ENCODE data around the gene PCDHGA7.
"Not testable (repeated sequence)": the region's sequence is repeated elsewhere in the genome, so short reads cannot be mapped to it uniquely, and the experiment has no call there.

Gene PCDHGA7

GRCh38 chr5:141411575-141411974 is 29.0 kb downstream of the PCDHGA7 start:
- ChIA-PET POLR2A (no interaction called here), CTCF (interaction anchor here (1.2 to 7.4 kb wide), 4 partner anchors 112 to 147 kb away, joined by 3 to 77 read pairs (median 22); no protein-coding TSS in a partner anchor)
- Histone ChIP-seq H3K36me3 (ENCODE audit: control insufficient read depth in 4 of 4, insufficient read depth in 4 of 4, low read length in 3 of 4) (peaks cover 0 to 4% (median 0%) of the 10 kb centered on the region in 4 experiments), H3K4me3 (ENCODE audit: control insufficient read depth in 1 of 7, extremely low read depth in 1 of 7, insufficient read depth in 4 of 7, low read depth in 2 of 7, low read length in 6 of 7) (no peak overlapping the region), H3K27ac (ENCODE audit: insufficient read depth in 1 of 2, low read depth in 1 of 2, low read length in 2 of 2, poor library complexity in 1 of 2, severe bottlenecking in 2 of 2) (no peak overlapping the region), H3K4me1 (ENCODE audit: control extremely low read depth in 1 of 4, control insufficient read depth in 4 of 4, insufficient read depth in 4 of 4, low read length in 3 of 4) (peaks cover 0 to 12% (median 9%) of the 10 kb centered on the region in 4 experiments), H3K27me3 (replicated peaks in 2 of 5; ENCODE audit: control insufficient read depth in 4 of 5, insufficient read depth in 5 of 5, low read length in 4 of 5) (peaks cover 28 to 89% (median 48%) of the 10 kb centered on the region in 5 experiments), H3K9me3 (ENCODE audit: control extremely low read depth in 1 of 5, control insufficient read depth in 4 of 5, insufficient read depth in 2 of 5, low read depth in 1 of 5, low read length in 4 of 5) (peaks cover 7 to 47% (median 34%) of the 10 kb centered on the region in 5 experiments)
- DNase-seq, result no peak
- 92% methylated on average over 2 of the region's 3 CpGs for WGBS (ENCODE audit: insufficient coverage)

- peak; percentile 64 to 87 (median 87) for DNase-seq
- Histone ChIP-seq H3K27ac (ENCODE audit: insufficient read depth in 1 of 2, low read depth in 1 of 2, low read length in 2 of 2, poor library complexity in 1 of 2, severe bottlenecking in 2 of 2) (no peak within 1 kb of the TSS), H3K27me3 (replicated peaks in 2 of 5; ENCODE audit: control insufficient read depth in 4 of 5, insufficient read depth in 5 of 5, low read length in 4 of 5) (peaks cover 24 to 85% (median 38%) of the 10 kb centered on the region in 5 experiments), H3K4me3 (ENCODE audit: control insufficient read depth in 1 of 7, extremely low read depth in 1 of 7, insufficient read depth in 4 of 7, low read depth in 2 of 7, low read length in 6 of 7) (peak within 1 kb of the TSS; percentile 27 to 84 (median 68)), H3K9me3 (ENCODE audit: control extremely low read depth in 1 of 5, control insufficient read depth in 4 of 5, insufficient read depth in 2 of 5, low read depth in 1 of 5, low read length in 4 of 5) (peaks cover 5 to 41% (median 32%) of the 10 kb centered on the region in 5 experiments), H3K36me3 (ENCODE audit: control insufficient read depth in 4 of 4, insufficient read depth in 4 of 4, low read length in 3 of 4) (peaks cover 0 to 4% (median 0%) of the 10 kb centered on the region in 4 experiments), H3K4me1 (ENCODE audit: control extremely low read depth in 1 of 4, control insufficient read depth in 4 of 4, insufficient read depth in 4 of 4, low read length in 3 of 4) (peaks cover 0 to 15% (median 10%) of the 10 kb centered on the region in 4 experiments)
- CTCF ChIA-PET, result interaction anchor here (0.6 to 7.4 kb wide), 26 partner anchors 8 to 154 kb away, joined by 3 to 77 read pairs (median 4); partner anchors contain the start of genes PCDHGA11, PCDHGA12, PCDHGA2 and PCDHGB3
- 12% methylated on average over 19 of the region's 31 CpGs for WGBS (ENCODE audit: insufficient coverage)
- POLR2A ChIA-PET, result no interaction called here
These were observed 30.5 kb downstream of the PCDHGA7 start, which contains the start of gene PCDHGA10 for GRCh38 chr5:141412854-141413539. PCDHGA10 (plus strand) TSS chr5:141412987; CDS start chr5:141413176, 189 bp downstream.

- H3K4me3 ChIP-seq (ENCODE audit: control insufficient read depth in 1 of 7, extremely low read depth in 1 of 7, insufficient read depth in 4 of 7, low read depth in 2 of 7, low read length in 6 of 7), result peak overlapping the region in 6 of 7 experiments; percentile 43 to 84 (median 62)
- peaks cover 0 to 15% (median 10%) of the 10 kb centered on the region in 4 experiments for H3K4me1 ChIP-seq (ENCODE audit: control extremely low read depth in 1 of 4, control insufficient read depth in 4 of 4, insufficient read depth in 4 of 4, low read length in 3 of 4)
- WGBS (ENCODE audit: insufficient coverage), result 15% methylated on average over 22 of the region's 25 CpGs
- no peak overlapping the region for H3K27ac ChIP-seq (ENCODE audit: insufficient read depth in 1 of 2, low read depth in 1 of 2, low read length in 2 of 2, poor library complexity in 1 of 2, severe bottlenecking in 2 of 2)
- POLR2A ChIA-PET, result no interaction called here
- H3K27me3 ChIP-seq (replicated peaks in 2 of 5; ENCODE audit: control insufficient read depth in 4 of 5, insufficient read depth in 5 of 5, low read length in 4 of 5), result peaks cover 27 to 85% (median 34%) of the 10 kb centered on the region in 5 experiments
- no peak for DNase-seq
- H3K36me3 ChIP-seq (ENCODE audit: control insufficient read depth in 4 of 4, insufficient read depth in 4 of 4, low read length in 3 of 4), result peaks cover 0 to 4% (median 0%) of the 10 kb centered on the region in 4 experiments
- CTCF ChIA-PET, result interaction anchor here (0.9 to 7.4 kb wide), 24 partner anchors 7 to 153 kb away, joined by 3 to 77 read pairs (median 5); partner anchors contain the start of genes PCDHGA11, PCDHGA12, PCDHGB3 and PCDHGB4
- H3K9me3 ChIP-seq (ENCODE audit: control extremely low read depth in 1 of 5, control insufficient read depth in 4 of 5, insufficient read depth in 2 of 5, low read depth in 1 of 5, low read length in 4 of 5), result peaks cover 5 to 40% (median 31%) of the 10 kb centered on the region in 5 experiments
These were observed 31.1 kb downstream of the PCDHGA7 start for GRCh38 chr5:141413540-141414069.

GRCh38 chr5:141414548-141415274 is 32.2 kb downstream of the PCDHGA7 start:
- Histone ChIP-seq H3K9me3 (ENCODE audit: control extremely low read depth in 1 of 5, control insufficient read depth in 4 of 5, insufficient read depth in 2 of 5, low read depth in 1 of 5, low read length in 4 of 5) (peaks cover 1 to 40% (median 31%) of the 10 kb centered on the region in 5 experiments), H3K4me3 (ENCODE audit: control insufficient read depth in 1 of 7, extremely low read depth in 1 of 7, insufficient read depth in 4 of 7, low read depth in 2 of 7, low read length in 6 of 7) (peak overlapping the region in 1 of 7 experiments; percentile 3), H3K27me3 (replicated peaks in 2 of 5; ENCODE audit: control insufficient read depth in 4 of 5, insufficient read depth in 5 of 5, low read length in 4 of 5) (peaks cover 26 to 85% (median 30%) of the 10 kb centered on the region in 5 experiments), H3K4me1 (ENCODE audit: control extremely low read depth in 1 of 4, control insufficient read depth in 4 of 4, insufficient read depth in 4 of 4, low read length in 3 of 4) (peaks cover 0 to 21% (median 10%) of the 10 kb centered on the region in 4 experiments)
- CTCF ChIA-PET, result interaction anchor here (1.1 to 7.4 kb wide), 10 partner anchors 15 to 152 kb away, joined by 3 to 77 read pairs (median 14); partner anchors contain the start of genes PCDHGA12, PCDHGB4 and PCDHGB5
- DNase-seq; H3K36me3 ChIP-seq (ENCODE audit: control insufficient read depth in 4 of 4, insufficient read depth in 4 of 4, low read length in 3 of 4); H3K27ac ChIP-seq (ENCODE audit: insufficient read depth in 1 of 2, low read depth in 1 of 2, low read length in 2 of 2, poor library complexity in 1 of 2, severe bottlenecking in 2 of 2); POLR2A ChIA-PET: not testable (repeated sequence)
- WGBS (ENCODE audit: insufficient coverage), result 28% methylated on average over 32 of the region's 46 CpGs

GRCh38 chr5:141415275-141415618 is 32.7 kb downstream of the PCDHGA7 start:
- 12% methylated on average over 11 of the region's 24 CpGs for WGBS (ENCODE audit: insufficient coverage)
- peak in 2 of 3 donors; percentile 39 to 62 for DNase-seq
- peaks cover 24 to 83% (median 31%) of the 10 kb centered on the region in 5 experiments for H3K27me3 ChIP-seq (replicated peaks in 2 of 5; ENCODE audit: control insufficient read depth in 4 of 5, insufficient read depth in 5 of 5, low read length in 4 of 5)
- H3K9me3 ChIP-seq (ENCODE audit: control extremely low read depth in 1 of 5, control insufficient read depth in 4 of 5, insufficient read depth in 2 of 5, low read depth in 1 of 5, low read length in 4 of 5), result peaks cover 1 to 38% (median 29%) of the 10 kb centered on the region in 5 experiments
- peak overlapping the region in 3 of 7 experiments; percentile 3 to 26 (median 16) for H3K4me3 ChIP-seq (ENCODE audit: control insufficient read depth in 1 of 7, extremely low read depth in 1 of 7, insufficient read depth in 4 of 7, low read depth in 2 of 7, low read length in 6 of 7)
- H3K27ac ChIP-seq (ENCODE audit: insufficient read depth in 1 of 2, low read depth in 1 of 2, low read length in 2 of 2, poor library complexity in 1 of 2, severe bottlenecking in 2 of 2); H3K36me3 ChIP-seq (ENCODE audit: control insufficient read depth in 4 of 4, insufficient read depth in 4 of 4, low read length in 3 of 4); POLR2A ChIA-PET: not testable (repeated sequence)
- H3K4me1 ChIP-seq (ENCODE audit: control extremely low read depth in 1 of 4, control insufficient read depth in 4 of 4, insufficient read depth in 4 of 4, low read length in 3 of 4), result peaks cover 0 to 21% (median 10%) of the 10 kb centered on the region in 4 experiments
- CTCF ChIA-PET, result interaction anchor here (3.2 to 7.4 kb wide), 4 partner anchors 108 to 148 kb away, joined by 9 to 77 read pairs (median 48); no protein-coding TSS in a partner anchor

- peaks cover 35 to 90% (median 41%) of the 10 kb centered on the region in 5 experiments for H3K27me3 ChIP-seq (replicated peaks in 2 of 5; ENCODE audit: control insufficient read depth in 4 of 5, insufficient read depth in 5 of 5, low read length in 4 of 5)
- peaks cover 0 to 52% (median 39%) of the 10 kb centered on the region in 5 experiments for H3K9me3 ChIP-seq (ENCODE audit: control extremely low read depth in 1 of 5, control insufficient read depth in 4 of 5, insufficient read depth in 2 of 5, low read depth in 1 of 5, low read length in 4 of 5)
- H3K36me3 ChIP-seq (ENCODE audit: control insufficient read depth in 4 of 4, insufficient read depth in 4 of 4, low read length in 3 of 4); H3K27ac ChIP-seq (ENCODE audit: insufficient read depth in 1 of 2, low read depth in 1 of 2, low read length in 2 of 2, poor library complexity in 1 of 2, severe bottlenecking in 2 of 2); POLR2A ChIA-PET: not testable (repeated sequence)
- DNase-seq, result peak; percentile 82 to 88 (median 88)
- WGBS (ENCODE audit: insufficient coverage), result 1% methylated on average over 27 of the region's 47 CpGs
- CTCF ChIA-PET, result interaction anchor here (0.6 to 7.4 kb wide), 17 partner anchors 12 to 192 kb away, joined by 3 to 77 read pairs (median 6); partner anchors contain the start of genes PCDHGA12, PCDHGA9, PCDHGC5 and TAF7
- peak within 1 kb of the TSS; percentile 44 to 80 (median 60) for H3K4me3 ChIP-seq (ENCODE audit: control insufficient read depth in 1 of 7, extremely low read depth in 1 of 7, insufficient read depth in 4 of 7, low read depth in 2 of 7, low read length in 6 of 7)
- H3K4me1 ChIP-seq (ENCODE audit: control extremely low read depth in 1 of 4, control insufficient read depth in 4 of 4, insufficient read depth in 4 of 4, low read length in 3 of 4), result peaks cover 0 to 27% (median 18%) of the 10 kb centered on the region in 4 experiments
These were observed 35.1 kb downstream of the PCDHGA7 start, which contains the start of gene PCDHGB7 for GRCh38 chr5:141417494-141418172. PCDHGB7 (plus strand) TSS chr5:141417677; CDS start chr5:141417860, 183 bp downstream.

Data from common myeloid progenitor, CD34-positive (primary cell).